Stimulated activated CD4-positive, alpha-beta T cell treated with anti-CD3 and anti-CD28 coated beads, Interleukin-2, amount 100 ng/mL, for 24 hours (primary cell): ENCODE results near the gene WNT1.

Source experiments
- DNase-seq, 2 donors: peaks; one replicate each; pipeline ENCODE4 v3.0.0-alpha.2; 2020

WNT1 gene

GRCh38 chr12:48978291-48978740, at the start of gene WNT1:
Gene WNT1, plus strand, starts transcription at chr12:48978322. Its CDS starts 329 bp downstream, at chr12:48978651.
- DNase-seq = peak in 1 of 2 donors; percentile 26

- DNase-seq = no peak
These were observed 48.6 kb upstream of the WNT1 start for GRCh38 chr12:48929551-48929950.

GRCh38 chr12:48930475-48930874, 47.6 kb upstream of the WNT1 start:
- DNase-seq = no peak

GRCh38 chr12:48932878-48933277, 45.2 kb upstream of the WNT1 start:
- no peak for DNase-seq

GRCh38 chr12:48933664-48934311, 44.3 kb upstream of the WNT1 start:
- DNase-seq = no peak

GRCh38 chr12:48934312-48934706, 43.8 kb upstream of the WNT1 start:
- DNase-seq = no peak

GRCh38 chr12:48936379-48936979, 41.6 kb upstream of the WNT1 start:
- DNase-seq = peak; percentile 88 to 90

- no peak for DNase-seq
These were observed 41.0 kb upstream of the WNT1 start for GRCh38 chr12:48937170-48937569.

GRCh38 chr12:48938805-48939204, 39.3 kb upstream of the WNT1 start:
- DNase-seq = no peak

GRCh38 chr12:48940181-48940580, 37.9 kb upstream of the WNT1 start:
- DNase-seq = no peak

- no peak for DNase-seq
These were observed 34.9 kb upstream of the WNT1 start for GRCh38 chr12:48943221-48943620.

GRCh38 chr12:48946205-48946604, 31.9 kb upstream of the WNT1 start:
- DNase-seq = no peak

- no peak for DNase-seq
These were observed 31.2 kb upstream of the WNT1 start for GRCh38 chr12:48946943-48947342.

- no peak for DNase-seq
These were observed 30.4 kb upstream of the WNT1 start for GRCh38 chr12:48947727-48948126.

GRCh38 chr12:48952691-48953090, 25.4 kb upstream of the WNT1 start:
- no peak for DNase-seq

GRCh38 chr12:48954061-48954460, 24.1 kb upstream of the WNT1 start:
- DNase-seq = no peak

GRCh38 chr12:48954841-48955501, 23.2 kb upstream of the WNT1 start:
- no peak for DNase-seq

GRCh38 chr12:48956279-48957140, 21.6 kb upstream of the WNT1 start:
- peak; percentile 28 to 42 for DNase-seq

- DNase-seq = peak; percentile 92 to 95
These were observed 20.7 kb upstream of the WNT1 start, which contains the start of gene ARF3 for GRCh38 chr12:48957141-48958048. Gene ARF3, minus strand, starts transcription at chr12:48957487. Its CDS starts 16,392 bp downstream, at chr12:48941095.

- no peak for DNase-seq
These were observed 20.1 kb upstream of the WNT1 start for GRCh38 chr12:48958049-48958388.

GRCh38 chr12:48960834-48961233, 17.3 kb upstream of the WNT1 start:
- DNase-seq = no peak

- no peak for DNase-seq
These were observed 16.8 kb upstream of the WNT1 start for GRCh38 chr12:48961331-48961730.
